SK-N-SH treated with all-trans-retinoic acid at 6 μM for 48 hours (cell line): ENCODE data around the gene CFI.

ENCODE experiments used
- ATAC-seq: fragments of 200-7000 bp; cut with Tn5 transposase; 3 replicates; pipeline ENCODE4 v1.9.1; 2020; ENCODE audit warnings: mild to moderate bottlenecking, moderate library complexity
- ARNTL ChIP-seq: fragments of 450-650 bp; formaldehyde crosslinking; IDR thresholded peaks from 2 replicates; pipeline ENCODE4 v1.5.0; 2020; ENCODE audit warnings: low read depth, mild to moderate bottlenecking, moderate library complexity, borderline replicate concordance
- BACH2 ChIP-seq: fragments of 250-450 bp; sonication (Bioruptor Pico); IDR thresholded peaks from 2 replicates; pipeline ENCODE4 v1.9.0; 2021; ENCODE audit warnings: mild to moderate bottlenecking, borderline replicate concordance
- ESRRG ChIP-seq: fragments of 250-450 bp; sonication (Bioruptor Pico); IDR thresholded peaks from 2 replicates; pipeline ENCODE4 v1.6.1; 2021; ENCODE audit warnings: mild to moderate bottlenecking
- ISL1 ChIP-seq: fragments of 250-450 bp; sonication (Bioruptor Pico); IDR thresholded peaks from 2 replicates; pipeline ENCODE4 v2.1.2; 2022; ENCODE audit warnings: mild to moderate bottlenecking, moderate library complexity
- OSR1 ChIP-seq: fragments of 250-450 bp; sonication (Bioruptor Pico); IDR thresholded peaks from 2 replicates; pipeline ENCODE4 v1.8.0; 2022; ENCODE audit warnings: moderate library complexity, mild to moderate bottlenecking, inconsistent platforms
- RARB ChIP-seq: fragments of 250-450 bp; sonication (Bioruptor Pico); IDR thresholded peaks from 2 replicates; pipeline ENCODE4 v1.8.0; 2021; ENCODE audit warnings: mild to moderate bottlenecking, moderate library complexity
- SNAI2 ChIP-seq: fragments of 250-450 bp; sonication (Bioruptor Pico); IDR thresholded peaks from 2 replicates; pipeline ENCODE4 v1.5.0; 2020; ENCODE audit warnings: mild to moderate bottlenecking, moderate library complexity
- TCF4 ChIP-seq: fragments of 250-450 bp; sonication (Bioruptor Pico); IDR thresholded peaks from 2 replicates; pipeline ENCODE4 v1.8.0; 2021; ENCODE audit warnings: mild to moderate bottlenecking, moderate library complexity, borderline replicate concordance
- ZC3H10 ChIP-seq: fragments of 250-450 bp; sonication (Bioruptor Pico); IDR thresholded peaks from 2 replicates; pipeline ENCODE4 v1.5.1; 2021; ENCODE audit warnings: mild to moderate bottlenecking, moderate library complexity
- ZFP3 ChIP-seq: fragments of 250-450 bp; sonication (Bioruptor Pico); IDR thresholded peaks from 2 replicates; pipeline ENCODE4 v1.5.0; 2020; ENCODE audit warnings: mild to moderate bottlenecking, moderate library complexity
- ZFP30 ChIP-seq: fragments of 450-650 bp; formaldehyde crosslinking; IDR thresholded peaks from 2 replicates; pipeline ENCODE4 v1.5.0; 2022; ENCODE audit warnings: mild to moderate bottlenecking, moderate library complexity
- ZNF565 ChIP-seq: fragments of 450-650 bp; formaldehyde crosslinking; conservative IDR thresholded peaks from 2 replicates; pipeline ENCODE4 v1.5.0; 2020; ENCODE audit warnings: low read depth, mild to moderate bottlenecking, moderate library complexity
- ZNF70 ChIP-seq: fragments of 450-650 bp; formaldehyde crosslinking; IDR thresholded peaks from 2 replicates; pipeline ENCODE4 v1.5.0; 2020; ENCODE audit warnings: mild to moderate bottlenecking, moderate library complexity
- ZNF8 ChIP-seq: fragments of 450-650 bp; formaldehyde crosslinking; IDR thresholded peaks from 2 replicates; pipeline ENCODE4 v1.5.0; 2020; ENCODE audit warnings: mild to moderate bottlenecking, moderate library complexity
- TF ChIP-seq, protein P1 (sequence below): fragments of 250-450 bp; sonication (Bioruptor Pico); IDR thresholded peaks from 2 replicates; pipeline ENCODE4 v1.5.1; 2021; ENCODE audit warnings: mild to moderate bottlenecking, moderate library complexity
- TF ChIP-seq, protein P2 (sequence below): fragments of 250-450 bp; sonication (Bioruptor Pico); IDR thresholded peaks from 2 replicates; pipeline ENCODE4 v1.5.0; 2020; ENCODE audit warnings: mild to moderate bottlenecking, moderate library complexity
- TF ChIP-seq, protein P3 (sequence below): fragments of 250-450 bp; sonication (Bioruptor Pico); IDR thresholded peaks from 2 replicates; pipeline ENCODE4 v1.5.1; 2020; ENCODE audit warnings: low read depth, mild to moderate bottlenecking, moderate library complexity
- TF ChIP-seq, protein P4 (sequence below): fragments of 250-450 bp; sonication (Bioruptor Pico); IDR thresholded peaks from 2 replicates; pipeline ENCODE4 v1.8.0; 2021; ENCODE audit warnings: low read depth, mild to moderate bottlenecking, moderate library complexity, borderline replicate concordance

Gene CFI

DNA sequence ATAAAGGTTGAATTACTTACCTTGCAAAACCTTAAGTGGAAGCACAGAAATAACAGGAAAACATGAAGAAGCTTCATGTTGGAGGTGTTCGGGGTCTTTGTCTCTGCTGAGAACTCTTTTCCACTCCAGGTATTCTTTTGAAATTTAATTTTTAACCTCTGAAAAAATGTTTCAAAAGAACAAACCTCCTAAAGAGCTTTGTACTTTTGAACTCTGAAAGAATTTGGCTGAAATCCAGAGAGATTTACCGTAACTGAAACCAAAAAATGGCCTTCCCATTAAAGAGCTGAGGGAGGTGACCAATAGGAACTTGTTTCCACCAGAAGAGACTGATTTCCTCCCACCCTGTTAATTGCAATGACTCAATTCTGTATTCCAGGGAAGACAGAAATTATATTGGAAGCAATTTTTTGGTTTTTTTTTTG, at the start of gene CFI:
Gene CFI (minus strand): TSS at position 105 of the 425 bp plus-strand sequence. CDS start 28 bp downstream, at position 77.
- TF ChIP-seq ZFP30 (no peak), BACH2 (no peak), ZC3H10 (CRISPR knock-in tag) (no peak), TCF4 (no peak), ZFP3 (CRISPR knock-in tag) (no peak), ZNF8 (CRISPR knock-in tag) (no peak), ZNF70 (CRISPR knock-in tag) (no peak), ESRRG (CRISPR knock-in tag) (no peak)
- TF ChIP-seq, protein P1, sequence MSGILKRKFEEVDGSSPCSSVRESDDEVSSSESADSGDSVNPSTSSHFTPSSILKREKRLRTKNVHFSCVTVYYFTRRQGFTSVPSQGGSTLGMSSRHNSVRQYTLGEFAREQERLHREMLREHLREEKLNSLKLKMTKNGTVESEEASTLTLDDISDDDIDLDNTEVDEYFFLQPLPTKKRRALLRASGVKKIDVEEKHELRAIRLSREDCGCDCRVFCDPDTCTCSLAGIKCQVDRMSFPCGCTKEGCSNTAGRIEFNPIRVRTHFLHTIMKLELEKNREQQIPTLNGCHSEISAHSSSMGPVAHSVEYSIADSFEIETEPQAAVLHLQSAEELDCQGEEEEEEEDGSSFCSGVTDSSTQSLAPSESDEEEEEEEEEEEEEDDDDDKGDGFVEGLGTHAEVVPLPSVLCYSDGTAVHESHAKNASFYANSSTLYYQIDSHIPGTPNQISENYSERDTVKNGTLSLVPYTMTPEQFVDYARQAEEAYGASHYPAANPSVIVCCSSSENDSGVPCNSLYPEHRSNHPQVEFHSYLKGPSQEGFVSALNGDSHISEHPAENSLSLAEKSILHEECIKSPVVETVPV (CRISPR knock-in tag), result no peak
- TF ChIP-seq, protein P2, sequence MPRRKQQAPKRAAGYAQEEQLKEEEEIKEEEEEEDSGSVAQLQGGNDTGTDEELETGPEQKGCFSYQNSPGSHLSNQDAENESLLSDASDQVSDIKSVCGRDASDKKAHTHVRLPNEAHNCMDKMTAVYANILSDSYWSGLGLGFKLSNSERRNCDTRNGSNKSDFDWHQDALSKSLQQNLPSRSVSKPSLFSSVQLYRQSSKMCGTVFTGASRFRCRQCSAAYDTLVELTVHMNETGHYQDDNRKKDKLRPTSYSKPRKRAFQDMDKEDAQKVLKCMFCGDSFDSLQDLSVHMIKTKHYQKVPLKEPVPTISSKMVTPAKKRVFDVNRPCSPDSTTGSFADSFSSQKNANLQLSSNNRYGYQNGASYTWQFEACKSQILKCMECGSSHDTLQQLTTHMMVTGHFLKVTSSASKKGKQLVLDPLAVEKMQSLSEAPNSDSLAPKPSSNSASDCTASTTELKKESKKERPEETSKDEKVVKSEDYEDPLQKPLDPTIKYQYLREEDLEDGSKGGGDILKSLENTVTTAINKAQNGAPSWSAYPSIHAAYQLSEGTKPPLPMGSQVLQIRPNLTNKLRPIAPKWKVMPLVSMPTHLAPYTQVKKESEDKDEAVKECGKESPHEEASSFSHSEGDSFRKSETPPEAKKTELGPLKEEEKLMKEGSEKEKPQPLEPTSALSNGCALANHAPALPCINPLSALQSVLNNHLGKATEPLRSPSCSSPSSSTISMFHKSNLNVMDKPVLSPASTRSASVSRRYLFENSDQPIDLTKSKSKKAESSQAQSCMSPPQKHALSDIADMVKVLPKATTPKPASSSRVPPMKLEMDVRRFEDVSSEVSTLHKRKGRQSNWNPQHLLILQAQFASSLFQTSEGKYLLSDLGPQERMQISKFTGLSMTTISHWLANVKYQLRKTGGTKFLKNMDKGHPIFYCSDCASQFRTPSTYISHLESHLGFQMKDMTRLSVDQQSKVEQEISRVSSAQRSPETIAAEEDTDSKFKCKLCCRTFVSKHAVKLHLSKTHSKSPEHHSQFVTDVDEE (CRISPR knock-in tag), result no peak
- TF ChIP-seq, protein P3, sequence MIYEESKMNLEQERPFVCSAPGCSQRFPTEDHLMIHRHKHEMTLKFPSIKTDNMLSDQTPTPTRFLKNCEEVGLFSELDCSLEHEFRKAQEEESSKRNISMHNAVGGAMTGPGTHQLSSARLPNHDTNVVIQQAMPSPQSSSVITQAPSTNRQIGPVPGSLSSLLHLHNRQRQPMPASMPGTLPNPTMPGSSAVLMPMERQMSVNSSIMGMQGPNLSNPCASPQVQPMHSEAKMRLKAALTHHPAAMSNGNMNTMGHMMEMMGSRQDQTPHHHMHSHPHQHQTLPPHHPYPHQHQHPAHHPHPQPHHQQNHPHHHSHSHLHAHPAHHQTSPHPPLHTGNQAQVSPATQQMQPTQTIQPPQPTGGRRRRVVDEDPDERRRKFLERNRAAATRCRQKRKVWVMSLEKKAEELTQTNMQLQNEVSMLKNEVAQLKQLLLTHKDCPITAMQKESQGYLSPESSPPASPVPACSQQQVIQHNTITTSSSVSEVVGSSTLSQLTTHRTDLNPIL (CRISPR knock-in tag), result no peak
- TF ChIP-seq, protein P4, sequence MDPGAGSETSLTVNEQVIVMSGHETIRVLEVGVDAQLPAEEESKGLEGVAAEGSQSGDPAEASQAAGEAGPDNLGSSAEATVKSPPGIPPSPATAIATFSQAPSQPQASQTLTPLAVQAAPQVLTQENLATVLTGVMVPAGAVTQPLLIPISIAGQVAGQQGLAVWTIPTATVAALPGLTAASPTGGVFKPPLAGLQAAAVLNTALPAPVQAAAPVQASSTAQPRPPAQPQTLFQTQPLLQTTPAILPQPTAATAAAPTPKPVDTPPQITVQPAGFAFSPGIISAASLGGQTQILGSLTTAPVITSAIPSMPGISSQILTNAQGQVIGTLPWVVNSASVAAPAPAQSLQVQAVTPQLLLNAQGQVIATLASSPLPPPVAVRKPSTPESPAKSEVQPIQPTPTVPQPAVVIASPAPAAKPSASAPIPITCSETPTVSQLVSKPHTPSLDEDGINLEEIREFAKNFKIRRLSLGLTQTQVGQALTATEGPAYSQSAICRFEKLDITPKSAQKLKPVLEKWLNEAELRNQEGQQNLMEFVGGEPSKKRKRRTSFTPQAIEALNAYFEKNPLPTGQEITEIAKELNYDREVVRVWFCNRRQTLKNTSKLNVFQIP (CRISPR knock-in tag), result no peak
- peak; percentile 71 for ATAC-seq

DNA sequence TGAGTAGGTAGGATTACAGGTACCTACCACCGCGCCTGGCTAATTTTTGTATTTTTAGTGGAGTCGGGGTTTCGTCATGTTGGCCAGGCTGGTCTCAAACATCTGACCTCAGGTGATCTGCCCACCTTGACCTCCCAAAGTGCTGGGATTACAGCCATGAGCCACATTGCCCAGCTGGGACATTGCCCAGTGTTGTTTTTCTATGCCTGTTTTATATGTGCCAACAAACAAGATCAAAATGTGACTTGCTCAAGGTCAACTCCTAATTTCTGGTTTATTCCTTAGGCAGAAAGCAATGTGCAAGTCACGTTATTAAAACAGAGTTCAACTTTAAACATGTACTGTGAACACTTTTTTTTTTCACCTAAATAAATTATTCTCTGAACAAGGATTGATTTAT, 48.8 kb upstream of the CFI start:
- TF ChIP-seq BACH2, result no peak
- TF ChIP-seq, protein P2 (CRISPR knock-in tag), result no peak
- no peak for TF ChIP-seq ZNF565 (CRISPR knock-in tag)
- TF ChIP-seq, protein P3 (CRISPR knock-in tag), result no peak
- TF ChIP-seq ZNF8 (CRISPR knock-in tag), result no peak
- no peak for TF ChIP-seq ISL1 (CRISPR knock-in tag)
- TF ChIP-seq OSR1 (CRISPR knock-in tag), result no peak
- TF ChIP-seq TCF4, result no peak
- TF ChIP-seq ARNTL (CRISPR knock-in tag), result no peak
- no peak for TF ChIP-seq RARB (CRISPR knock-in tag)
- no peak for TF ChIP-seq SNAI2 (CRISPR knock-in tag)
- no peak for ATAC-seq

DNA sequence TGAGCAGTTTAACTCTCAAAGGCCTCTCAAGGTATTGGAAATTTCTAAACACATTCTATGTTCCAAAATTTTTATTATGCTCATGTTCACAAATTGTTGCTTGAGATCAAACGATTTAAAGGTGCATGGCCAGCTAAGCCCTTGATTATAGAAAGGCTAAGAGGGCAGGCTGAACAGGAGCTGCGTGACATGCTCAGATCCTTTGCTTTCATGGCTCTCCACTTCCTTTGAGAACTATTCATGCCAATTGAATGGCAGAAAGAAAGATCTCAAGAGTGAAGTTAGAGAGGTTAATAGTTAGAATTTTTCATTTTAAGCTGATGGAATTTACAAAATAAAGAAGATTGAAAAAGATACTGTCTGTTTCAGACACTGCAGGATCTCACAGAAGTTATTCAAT, 46.7 kb upstream of the CFI start:
- ATAC-seq, result no peak
- TF ChIP-seq ZC3H10 (CRISPR knock-in tag), result no peak
- TF ChIP-seq BACH2, result no peak
- TF ChIP-seq ZNF565 (CRISPR knock-in tag), result no peak
- TF ChIP-seq RARB (CRISPR knock-in tag), result no peak
- no peak for TF ChIP-seq ISL1 (CRISPR knock-in tag)
